PC-9 (cell line): Measurements from ENCODE around the gene HINT2.

ENCODE experiments used
- CTCF ChIP-seq: fragments of 200-600 bp; sonication (generic); conservative IDR thresholded peaks from 2 replicates; pipeline ENCODE4 v1.6.1; 2017; ENCODE audit warnings: mixed run types, antibody characterized with exemption, mild to moderate bottlenecking, moderate library complexity
- EZH2 ChIP-seq: fragments of 200-600 bp; sonication (generic); IDR thresholded peaks from 2 replicates; pipeline ENCODE4 v1.8.0; 2017; ENCODE audit warnings: antibody characterized with exemption, low read depth

GRCh38 chr9:35811381-35812024 is 3.3 kb downstream of the HINT2 start:
- no peak for TF ChIP-seq EZH2
- no peak for TF ChIP-seq CTCF
